H1 (cell line): ENCODE results near the gene RIT2. TPM values are rescaled to one million over a fixed set of nuclear protein-coding genes. Genes with fewer than 3 reads are reported as not detected.

Experiments
- CEBPB ChIP-seq: IDR thresholded peaks from 2 replicates; pipeline ENCODE4 v1.6.1; 2012; ENCODE audit warnings: low read depth, low read length
- polyA plus RNA-seq, 7 experiments: library from polyadenylated mRNA; depleted of rRNA in 3 of 7; stranded (reverse) in 5 of 7; unstranded in 2 of 7; fragments of >200 nt in 5 of 7; fragments of 200-250 nt in 2 of 7; gene quantifications; 1 replicate in 5 of 7; 2 replicates in 1 of 7; 4 replicates in 1 of 7; pipeline versions ENCODE4 v1.2.1 to v1.2.3, GENCODE V29; 2011 to 2013; ENCODE audit warnings: missing spikeins in 2 of 7, mixed read lengths in 2 of 7
- total RNA-seq: library from RNA; stranded (reverse); fragmentation: NEBNext Ultra II Directional; extraction: Animal tissue kit (Norgen Biotek cat#: 25700); gene quantifications from 2 replicates; pipeline ENCODE4 v1.2.1, GENCODE V29; 2021
- TF ChIP-seq, protein P1 (sequence below): fragments of 300-600 bp; sonication (generic); IDR thresholded peaks from 2 replicates; pipeline ENCODE4 v1.7.1; 2012; ENCODE audit warnings: low read length, moderate library complexity, mild to moderate bottlenecking, inconsistent platforms; ENCODE audit not compliant: insufficient replicate concordance

The RIT2 gene
- total and polyA plus RNA-seq, 2 of the 8 experiments (the other 6 are each of a cell fraction or from before 2014, with no cell fraction given): 0.67 to 3.2 TPM

DNA sequence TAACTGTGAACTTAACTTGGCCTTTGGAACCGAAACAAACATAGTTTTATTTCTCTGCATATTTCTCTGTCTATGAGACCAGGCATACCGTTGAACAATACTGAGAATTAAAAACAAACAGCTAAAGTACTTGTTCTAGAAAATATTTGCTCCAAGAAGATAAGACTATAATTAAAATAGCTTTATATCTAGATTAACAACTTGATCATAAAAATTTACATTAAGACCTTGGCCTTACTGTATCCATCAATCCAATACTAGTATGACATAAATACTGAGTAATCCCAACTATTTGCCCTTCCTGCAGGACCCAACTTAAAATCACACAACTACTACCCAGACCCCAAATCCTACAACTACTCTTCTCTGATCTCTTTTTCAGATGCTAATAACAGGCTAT lies 260.9 kb downstream of the RIT2 start (continued):
- TF ChIP-seq, protein P1, sequence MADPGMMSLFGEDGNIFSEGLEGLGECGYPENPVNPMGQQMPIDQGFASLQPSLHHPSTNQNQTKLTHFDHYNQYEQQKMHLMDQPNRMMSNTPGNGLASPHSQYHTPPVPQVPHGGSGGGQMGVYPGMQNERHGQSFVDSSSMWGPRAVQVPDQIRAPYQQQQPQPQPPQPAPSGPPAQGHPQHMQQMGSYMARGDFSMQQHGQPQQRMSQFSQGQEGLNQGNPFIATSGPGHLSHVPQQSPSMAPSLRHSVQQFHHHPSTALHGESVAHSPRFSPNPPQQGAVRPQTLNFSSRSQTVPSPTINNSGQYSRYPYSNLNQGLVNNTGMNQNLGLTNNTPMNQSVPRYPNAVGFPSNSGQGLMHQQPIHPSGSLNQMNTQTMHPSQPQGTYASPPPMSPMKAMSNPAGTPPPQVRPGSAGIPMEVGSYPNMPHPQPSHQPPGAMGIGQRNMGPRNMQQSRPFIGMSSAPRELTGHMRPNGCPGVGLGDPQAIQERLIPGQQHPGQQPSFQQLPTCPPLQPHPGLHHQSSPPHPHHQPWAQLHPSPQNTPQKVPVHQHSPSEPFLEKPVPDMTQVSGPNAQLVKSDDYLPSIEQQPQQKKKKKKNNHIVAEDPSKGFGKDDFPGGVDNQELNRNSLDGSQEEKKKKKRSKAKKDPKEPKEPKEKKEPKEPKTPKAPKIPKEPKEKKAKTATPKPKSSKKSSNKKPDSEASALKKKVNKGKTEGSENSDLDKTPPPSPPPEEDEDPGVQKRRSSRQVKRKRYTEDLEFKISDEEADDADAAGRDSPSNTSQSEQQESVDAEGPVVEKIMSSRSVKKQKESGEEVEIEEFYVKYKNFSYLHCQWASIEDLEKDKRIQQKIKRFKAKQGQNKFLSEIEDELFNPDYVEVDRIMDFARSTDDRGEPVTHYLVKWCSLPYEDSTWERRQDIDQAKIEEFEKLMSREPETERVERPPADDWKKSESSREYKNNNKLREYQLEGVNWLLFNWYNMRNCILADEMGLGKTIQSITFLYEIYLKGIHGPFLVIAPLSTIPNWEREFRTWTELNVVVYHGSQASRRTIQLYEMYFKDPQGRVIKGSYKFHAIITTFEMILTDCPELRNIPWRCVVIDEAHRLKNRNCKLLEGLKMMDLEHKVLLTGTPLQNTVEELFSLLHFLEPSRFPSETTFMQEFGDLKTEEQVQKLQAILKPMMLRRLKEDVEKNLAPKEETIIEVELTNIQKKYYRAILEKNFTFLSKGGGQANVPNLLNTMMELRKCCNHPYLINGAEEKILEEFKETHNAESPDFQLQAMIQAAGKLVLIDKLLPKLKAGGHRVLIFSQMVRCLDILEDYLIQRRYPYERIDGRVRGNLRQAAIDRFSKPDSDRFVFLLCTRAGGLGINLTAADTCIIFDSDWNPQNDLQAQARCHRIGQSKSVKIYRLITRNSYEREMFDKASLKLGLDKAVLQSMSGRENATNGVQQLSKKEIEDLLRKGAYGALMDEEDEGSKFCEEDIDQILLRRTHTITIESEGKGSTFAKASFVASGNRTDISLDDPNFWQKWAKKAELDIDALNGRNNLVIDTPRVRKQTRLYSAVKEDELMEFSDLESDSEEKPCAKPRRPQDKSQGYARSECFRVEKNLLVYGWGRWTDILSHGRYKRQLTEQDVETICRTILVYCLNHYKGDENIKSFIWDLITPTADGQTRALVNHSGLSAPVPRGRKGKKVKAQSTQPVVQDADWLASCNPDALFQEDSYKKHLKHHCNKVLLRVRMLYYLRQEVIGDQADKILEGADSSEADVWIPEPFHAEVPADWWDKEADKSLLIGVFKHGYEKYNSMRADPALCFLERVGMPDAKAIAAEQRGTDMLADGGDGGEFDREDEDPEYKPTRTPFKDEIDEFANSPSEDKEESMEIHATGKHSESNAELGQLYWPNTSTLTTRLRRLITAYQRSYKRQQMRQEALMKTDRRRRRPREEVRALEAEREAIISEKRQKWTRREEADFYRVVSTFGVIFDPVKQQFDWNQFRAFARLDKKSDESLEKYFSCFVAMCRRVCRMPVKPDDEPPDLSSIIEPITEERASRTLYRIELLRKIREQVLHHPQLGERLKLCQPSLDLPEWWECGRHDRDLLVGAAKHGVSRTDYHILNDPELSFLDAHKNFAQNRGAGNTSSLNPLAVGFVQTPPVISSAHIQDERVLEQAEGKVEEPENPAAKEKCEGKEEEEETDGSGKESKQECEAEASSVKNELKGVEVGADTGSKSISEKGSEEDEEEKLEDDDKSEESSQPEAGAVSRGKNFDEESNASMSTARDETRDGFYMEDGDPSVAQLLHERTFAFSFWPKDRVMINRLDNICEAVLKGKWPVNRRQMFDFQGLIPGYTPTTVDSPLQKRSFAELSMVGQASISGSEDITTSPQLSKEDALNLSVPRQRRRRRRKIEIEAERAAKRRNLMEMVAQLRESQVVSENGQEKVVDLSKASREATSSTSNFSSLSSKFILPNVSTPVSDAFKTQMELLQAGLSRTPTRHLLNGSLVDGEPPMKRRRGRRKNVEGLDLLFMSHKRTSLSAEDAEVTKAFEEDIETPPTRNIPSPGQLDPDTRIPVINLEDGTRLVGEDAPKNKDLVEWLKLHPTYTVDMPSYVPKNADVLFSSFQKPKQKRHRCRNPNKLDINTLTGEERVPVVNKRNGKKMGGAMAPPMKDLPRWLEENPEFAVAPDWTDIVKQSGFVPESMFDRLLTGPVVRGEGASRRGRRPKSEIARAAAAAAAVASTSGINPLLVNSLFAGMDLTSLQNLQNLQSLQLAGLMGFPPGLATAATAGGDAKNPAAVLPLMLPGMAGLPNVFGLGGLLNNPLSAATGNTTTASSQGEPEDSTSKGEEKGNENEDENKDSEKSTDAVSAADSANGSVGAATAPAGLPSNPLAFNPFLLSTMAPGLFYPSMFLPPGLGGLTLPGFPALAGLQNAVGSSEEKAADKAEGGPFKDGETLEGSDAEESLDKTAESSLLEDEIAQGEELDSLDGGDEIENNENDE: no peak
- no peak for TF ChIP-seq CEBPB
